ENCODE results near the gene CLK2. TPM values are rescaled to one million over a fixed set of nuclear protein-coding genes. Genes with fewer than 3 reads are reported as not detected.

Gene CLK2
- total RNA-seq, 1 experiment from 2014 or later = 26.9 TPM

Other genes with a start within 250 kb of the CLK2 start
- gene DCST2, start 239.7 kb downstream of the CLK2 start, total RNA-seq (2014; rRNA removed) = 0.11 and 0.13 TPM in 2 replicates
- gene DCST1, start 239.7 kb downstream of the CLK2 start, total RNA-seq (2014; rRNA removed) = not detected in 2 replicates
- gene ADAM15, start 222.2 kb downstream of the CLK2 start, total RNA-seq (2014; rRNA removed) = 82.4 and 86.7 TPM in 2 replicates
- gene EFNA4, start 209.8 kb downstream of the CLK2 start, total RNA-seq (2014; rRNA removed) = 8.0 and 8.7 TPM in 2 replicates
- 1.7 and 2.1 TPM in 2 replicates for gene EFNA3, start 194.7 kb downstream of the CLK2 start, total RNA-seq (2014; rRNA removed)
- gene EFNA1, start 145.6 kb downstream of the CLK2 start, total RNA-seq (2014; rRNA removed) = 0.23 TPM in 1 of 2 replicates, not detected in the other
- gene SLC50A1, start 137.7 kb downstream of the CLK2 start, total RNA-seq (2014; rRNA removed) = 24.7 and 31.8 TPM in 2 replicates
- 86.9 and 101 TPM in 2 replicates for gene DPM3, start 133.0 kb downstream of the CLK2 start, total RNA-seq (2014; rRNA removed)
- gene KRTCAP2, start 100.2 kb downstream of the CLK2 start, total RNA-seq (2014; rRNA removed) = 95.3 and 96.7 TPM in 2 replicates
- 3.1 and 3.3 TPM in 2 replicates for gene TRIM46, start 99.7 kb downstream of the CLK2 start, total RNA-seq (2014; rRNA removed)
- 17.4 and 26.4 TPM in 2 replicates for gene THBS3, start 65.6 kb downstream of the CLK2 start, total RNA-seq (2014; rRNA removed)
- 47.6 and 49.1 TPM in 2 replicates for gene MTX1, start 64.8 kb downstream of the CLK2 start, total RNA-seq (2014; rRNA removed)
- gene ENTREP3, start 18.0 kb downstream of the CLK2 start, total RNA-seq (2014; rRNA removed) = 7.8 and 15.6 TPM in 2 replicates
- gene SCAMP3, start 11.1 kb downstream of the CLK2 start, total RNA-seq (2014; rRNA removed) = 83.7 and 101 TPM in 2 replicates
- gene HCN3, start 4.0 kb upstream of the CLK2 start, total RNA-seq (2014; rRNA removed) = 1.8 and 2.1 TPM in 2 replicates
- not detected in 2 replicates for gene PKLR, start 27.9 kb upstream of the CLK2 start, total RNA-seq (2014; rRNA removed)
- 172 and 197 TPM in 2 replicates for gene FDPS, start 35.4 kb upstream of the CLK2 start, total RNA-seq (2014; rRNA removed)
- 41.6 and 43.3 TPM in 2 replicates for gene RUSC1, start 47.4 kb upstream of the CLK2 start, total RNA-seq (2014; rRNA removed)

Data from LHCN-M2 (cell line).